OCI-LY1 (cell line): ENCODE measurements around the gene VPS11.

Source experiments
- H2AFZ ChIP-seq: fragments of 200-600 bp; sonication (generic), shearing (Covaris generic); 2 replicates; pipeline ENCODE4 v1.6.0; 2014; ENCODE audit warnings: antibody characterized with exemption, mild to moderate bottlenecking, low read length
- H3F3A ChIP-seq: fragments of 200-600 bp; sonication (generic), shearing (Covaris generic); 2 replicates; pipeline ENCODE4 v1.6.0; 2014; ENCODE audit warnings: mild to moderate bottlenecking, antibody characterized with exemption, low read length, moderate library complexity; ENCODE audit not compliant: insufficient read depth
- H3K27ac ChIP-seq: fragments of 200-600 bp; sonication (generic); 2 replicates; pipeline ENCODE4 v1.5.1; 2014; ENCODE audit warnings: low read length, mixed run types, mild to moderate bottlenecking, low read depth; ENCODE audit not compliant: poor library complexity, severe bottlenecking
- H3K27me3 ChIP-seq: fragments of 200-600 bp; sonication (generic); 2 replicates; pipeline ENCODE4 v1.6.0; 2014; ENCODE audit warnings: antibody characterized with exemption, mild to moderate bottlenecking, low read length, moderate library complexity; ENCODE audit not compliant: insufficient read depth
- H3K36me3 ChIP-seq: fragments of 200-600 bp; sonication (generic); 2 replicates; pipeline ENCODE4 v1.6.1; 2014; ENCODE audit warnings: mild to moderate bottlenecking, antibody characterized with exemption, low read length, moderate library complexity, mixed read lengths; ENCODE audit not compliant: insufficient read depth
- H3K4me1 ChIP-seq: fragments of 200-600 bp; sonication (generic); 2 replicates; pipeline ENCODE4 v1.5.1; 2014; ENCODE audit warnings: mild to moderate bottlenecking, low read length, moderate library complexity; ENCODE audit not compliant: insufficient read depth, severe bottlenecking
- H3K4me2 ChIP-seq: fragments of 200-600 bp; sonication (generic), shearing (Covaris generic); 2 replicates; pipeline ENCODE4 v1.6.1; 2014; ENCODE audit warnings: low read length
- H3K4me3 ChIP-seq: fragments of 200-600 bp; sonication (generic); 2 replicates; pipeline ENCODE4 v1.5.1; 2014; ENCODE audit warnings: low read length, low read depth, mild to moderate bottlenecking, mixed read lengths; ENCODE audit not compliant: poor library complexity, severe bottlenecking
- H3K79me2 ChIP-seq: fragments of 200-600 bp; shearing (Covaris generic); 2 replicates; pipeline ENCODE4 v1.6.1; 2016; ENCODE audit warnings: mixed run types, low read length, mixed read lengths; ENCODE audit not compliant: insufficient read depth
- H3K9ac ChIP-seq: fragments of 200-600 bp; sonication (generic), shearing (Covaris generic); 2 replicates; pipeline ENCODE4 v1.6.1; 2014; ENCODE audit warnings: mild to moderate bottlenecking, low read length, mixed read lengths
- H3K9me2 ChIP-seq: fragments of 200-600 bp; sonication (generic), shearing (Covaris generic); 2 replicates; pipeline ENCODE4 v1.6.1; 2014; ENCODE audit warnings: low read depth, mild to moderate bottlenecking, low read length, mixed read lengths
- H3K9me3 ChIP-seq: fragments of 200-600 bp; shearing (Covaris generic); 2 replicates; pipeline ENCODE4 v1.6.1; 2014; ENCODE audit warnings: low read length, mixed read lengths
- H4K20me1 ChIP-seq: fragments of 200-600 bp; sonication (generic), shearing (Covaris generic); 2 replicates; pipeline ENCODE4 v1.6.0; 2016; ENCODE audit warnings: mild to moderate bottlenecking, low read length; ENCODE audit not compliant: insufficient read depth
- CTCF ChIP-seq: fragments of 200-600 bp; sonication (generic), shearing (Covaris generic); IDR thresholded peaks from 2 replicates; pipeline ENCODE4 v1.5.1; 2017; ENCODE audit warnings: mild to moderate bottlenecking, antibody characterized with exemption, low read length, moderate library complexity, mixed read lengths
- EZH2 ChIP-seq: fragments of 200-600 bp; sonication (generic), shearing (Covaris generic); IDR thresholded peaks from 2 replicates; pipeline ENCODE4 v1.8.0; 2017; ENCODE audit warnings: borderline replicate concordance, mixed run types, mild to moderate bottlenecking, antibody characterized with exemption, low read length, moderate library complexity, mixed read lengths

The VPS11 gene

GRCh38 chr11:119114351-119114750 is 46.7 kb downstream of the VPS11 start:
- no peak overlapping the region for H3K27ac ChIP-seq
- H3K36me3 ChIP-seq: peaks cover 52% of the 10 kb centered on the region

DNA sequence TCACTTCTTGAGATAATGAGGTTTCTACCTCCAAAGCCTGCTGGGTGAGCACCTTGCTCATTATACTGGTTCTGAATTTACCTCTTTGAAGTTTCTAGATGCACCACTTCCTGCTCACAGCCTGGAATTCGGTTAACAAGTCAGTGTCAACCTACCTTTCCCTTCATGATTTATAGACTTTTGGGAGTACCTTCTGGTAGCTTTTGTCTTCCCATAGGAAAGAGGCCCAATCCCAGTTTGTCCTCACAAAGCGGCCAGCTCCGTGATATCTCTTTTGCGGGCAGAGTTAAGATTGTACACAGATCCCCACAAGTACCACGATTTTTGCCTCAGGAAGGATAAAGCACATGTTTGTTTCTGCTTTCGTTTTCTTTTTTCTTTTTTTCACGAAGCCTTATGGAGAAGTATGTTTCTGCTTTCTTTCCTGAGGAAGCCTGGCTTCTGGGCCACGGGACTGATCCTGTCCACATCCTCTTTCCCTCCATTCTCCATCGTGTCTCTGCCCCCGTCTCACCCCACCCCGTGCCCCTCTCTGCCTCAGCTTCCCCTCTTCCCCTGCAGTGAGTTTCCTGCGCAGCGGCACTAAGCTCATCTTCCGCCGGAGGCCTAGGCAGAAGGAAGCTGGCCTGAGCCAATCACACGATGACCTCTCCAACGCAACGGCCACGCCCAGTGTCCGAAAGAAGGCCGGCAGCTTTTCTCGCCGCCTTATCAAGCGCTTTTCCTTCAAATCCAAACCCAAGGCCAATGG is 48.0 kb downstream of the VPS11 start:
- H3K36me3 ChIP-seq: peaks cover 49% of the 10 kb centered on the region

More at GRCh38 chr11:119114351-119114750, 46.7 kb downstream of the VPS11 start:
- H3K4me3 ChIP-seq: no peak overlapping the region
- no peak overlapping the region for H3K9ac ChIP-seq
- H3K79me2 ChIP-seq: no peaks in the 10 kb centered on the region
- H3K27me3 ChIP-seq: no peaks in the 10 kb centered on the region
- H3F3A ChIP-seq: no peaks in the 10 kb centered on the region
- no peaks in the 10 kb centered on the region for H3K9me3 ChIP-seq
- H3K4me2 ChIP-seq: no peak overlapping the region
- TF ChIP-seq EZH2: no peak
- TF ChIP-seq CTCF: no peak
- no peaks in the 10 kb centered on the region for H3K9me2 ChIP-seq
- no peaks in the 10 kb centered on the region for H3K4me1 ChIP-seq
- no peaks in the 10 kb centered on the region for H4K20me1 ChIP-seq
- H2AFZ ChIP-seq: no peak overlapping the region

DNA sequence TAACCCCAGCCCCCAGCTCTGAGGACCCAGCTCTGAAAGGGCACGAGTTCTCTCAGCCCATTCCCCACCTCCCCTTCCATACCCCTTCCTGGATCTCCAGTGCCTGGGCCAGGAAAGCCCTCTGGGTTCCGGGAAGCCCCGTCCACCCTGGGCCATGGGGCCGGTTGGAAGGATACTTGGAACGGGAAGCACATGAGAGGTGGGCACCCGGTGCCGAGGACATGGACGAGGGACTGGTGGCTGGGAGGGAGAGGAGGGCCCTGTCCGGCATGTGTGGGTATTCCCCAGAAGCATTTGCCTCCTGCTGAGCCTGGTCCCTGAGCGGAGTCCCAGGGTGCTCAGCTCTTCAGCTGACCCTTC is 48.6 kb downstream of the VPS11 start:
- Histone ChIP-seq H4K20me1 (no peaks in the 10 kb centered on the region), H3K4me3 (no peak overlapping the region), H3K9me3 (no peaks in the 10 kb centered on the region), H3K27me3 (no peaks in the 10 kb centered on the region), H2AFZ (no peak overlapping the region), H3K27ac (no peak overlapping the region), H3F3A (no peaks in the 10 kb centered on the region), H3K4me1 (peaks cover 12% of the 10 kb centered on the region), H3K36me3 (peaks cover 44% of the 10 kb centered on the region), H3K9me2 (no peaks in the 10 kb centered on the region), H3K4me2 (no peak overlapping the region), H3K79me2 (no peaks in the 10 kb centered on the region), H3K9ac (no peak overlapping the region)
- TF ChIP-seq EZH2 (no peak), CTCF (no peak)

More for the DNA sequence above, 48.0 kb downstream of the VPS11 start:
- H3K9me2 ChIP-seq: no peaks in the 10 kb centered on the region
- H3K9me3 ChIP-seq: no peaks in the 10 kb centered on the region
- H3K27ac ChIP-seq: no peak overlapping the region
- TF ChIP-seq CTCF (no peak), EZH2 (no peak)
- no peak overlapping the region for H2AFZ ChIP-seq
- peaks cover 8% of the 10 kb centered on the region for H3K4me1 ChIP-seq
- no peaks in the 10 kb centered on the region for H3K79me2 ChIP-seq
- no peaks in the 10 kb centered on the region for H3K27me3 ChIP-seq
- no peaks in the 10 kb centered on the region for H3F3A ChIP-seq
- no peak overlapping the region for H3K9ac ChIP-seq
- no peak overlapping the region for H3K4me2 ChIP-seq
- no peak overlapping the region for H3K4me3 ChIP-seq
- no peaks in the 10 kb centered on the region for H4K20me1 ChIP-seq
